Neural cell (in vitro differentiated cells): Measurements from ENCODE around the gene PRUNE2. TPM values are rescaled to one million over a fixed set of nuclear protein-coding genes. Genes with fewer than 3 reads are reported as not detected.

Experiments
- H2AFZ ChIP-seq: fragments of 200-600, 300-800 bp; sonication (generic), shearing (Covaris generic); 2 replicates; pipeline ENCODE4 v1.6.0; 2014; ENCODE audit warnings: low read depth, mild to moderate bottlenecking, antibody characterized with exemption, low read length, moderate library complexity
- H3F3A ChIP-seq: fragments of 200-600 bp; shearing (Covaris generic); 2 replicates; pipeline ENCODE4 v1.6.1; 2016; ENCODE audit warnings: mild to moderate bottlenecking, moderate library complexity, mixed read lengths, antibody characterized with exemption, low read length; ENCODE audit not compliant: insufficient read depth, poor library complexity, severe bottlenecking
- H3K27ac ChIP-seq: fragments of 200-600, 300-800 bp; sonication (generic), shearing (Covaris generic); 2 replicates; pipeline ENCODE4 v1.5.1; 2014; ENCODE audit warnings: mild to moderate bottlenecking, low read length, moderate library complexity
- H3K27me3 ChIP-seq: fragments of 300-800, 200-600 bp; sonication (generic), shearing (Covaris generic); 2 replicates; pipeline ENCODE4 v1.6.0; 2014; ENCODE audit warnings: mild to moderate bottlenecking, low read depth, low read length, moderate library complexity; ENCODE audit not compliant: insufficient read depth
- H3K36me3 ChIP-seq: fragments of 300-800, 200-600 bp; sonication (generic), shearing (Covaris generic); 2 replicates; pipeline ENCODE4 v1.5.1; 2014; ENCODE audit warnings: mild to moderate bottlenecking, antibody characterized with exemption, low read length, moderate library complexity; ENCODE audit not compliant: insufficient read depth
- H3K4me2 ChIP-seq: fragments of 300-800, 200-600 bp; sonication (generic), shearing (Covaris generic); 2 replicates; pipeline ENCODE4 v1.6.0; 2014; ENCODE audit warnings: mild to moderate bottlenecking, low read length
- H3K4me3 ChIP-seq: fragments of 300-800, 200-600 bp; sonication (generic), shearing (Covaris generic); 2 replicates; pipeline ENCODE4 v1.5.1; 2014; ENCODE audit warnings: mild to moderate bottlenecking, low read length, moderate library complexity
- H3K79me2 ChIP-seq: fragments of 200-600 bp; shearing (Covaris generic); replicated peaks from 2 replicates; pipeline ENCODE4 v1.6.0; 2014; ENCODE audit warnings: mild to moderate bottlenecking, low read length, moderate library complexity; ENCODE audit not compliant: insufficient read depth
- H3K9ac ChIP-seq: fragments of 300-800, 200-600 bp; sonication (generic), shearing (Covaris generic); 2 replicates; pipeline ENCODE4 v1.6.1; 2016; ENCODE audit warnings: mild to moderate bottlenecking, low read length, mixed read lengths
- H3K9me2 ChIP-seq: fragments of 200-600 bp; shearing (Covaris generic); 2 replicates; pipeline ENCODE4 v1.6.1; 2016; ENCODE audit warnings: mild to moderate bottlenecking, low read length, mixed read lengths; ENCODE audit not compliant: insufficient read depth
- H3K9me3 ChIP-seq: fragments of 200-600, 300-800 bp; sonication (generic), shearing (Covaris generic); 2 replicates; pipeline ENCODE4 v1.6.1; 2016; ENCODE audit warnings: mild to moderate bottlenecking, mixed run types, low read length, moderate library complexity, mixed read lengths
- H4K20me1 ChIP-seq: fragments of 200-600 bp; shearing (Covaris generic); 2 replicates; pipeline ENCODE4 v1.6.1; 2016; ENCODE audit warnings: mild to moderate bottlenecking, mixed run types; ENCODE audit not compliant: insufficient read depth
- CTCF ChIP-seq: fragments of 450-650 bp; IDR thresholded peaks from 2 replicates; pipeline ENCODE4 v1.5.1; 2014; ENCODE audit warnings: antibody characterized with exemption, mild to moderate bottlenecking, moderate library complexity; ENCODE audit not compliant: poor library complexity, severe bottlenecking
- EP300 ChIP-seq: fragments of 450-650 bp; conservative IDR thresholded peaks from 2 replicates; pipeline ENCODE4 v1.6.1; 2014; ENCODE audit warnings: antibody characterized with exemption, mild to moderate bottlenecking, moderate library complexity; ENCODE audit not compliant: poor library complexity, severe bottlenecking
- EZH2 ChIP-seq: fragments of 200-600, 300-800 bp; shearing (Covaris generic), sonication (generic); IDR thresholded peaks from 2 replicates; pipeline ENCODE4 v1.6.1; 2014; ENCODE audit warnings: antibody characterized with exemption, low read length, borderline replicate concordance, mild to moderate bottlenecking; ENCODE audit not compliant: insufficient read depth, poor library complexity, severe bottlenecking
- MXI1 ChIP-seq: fragments of 450-650 bp; conservative IDR thresholded peaks from 2 replicates; pipeline ENCODE4 v1.6.1; 2014; ENCODE audit warnings: antibody characterized with exemption, mild to moderate bottlenecking; ENCODE audit not compliant: poor library complexity, severe bottlenecking
- POLR2AphosphoS5 ChIP-seq: IDR thresholded peaks from 2 replicates; pipeline ENCODE4 v1.6.1; 2012
- RAD21 ChIP-seq: fragments of 450-650 bp; conservative IDR thresholded peaks from 2 replicates; pipeline ENCODE4 v1.6.1; 2014; ENCODE audit warnings: antibody characterized with exemption, mild to moderate bottlenecking, moderate library complexity
- REST ChIP-seq: IDR thresholded peaks from 2 replicates; pipeline ENCODE4 v1.6.1; 2012; ENCODE audit warnings: borderline replicate concordance
- SMC3 ChIP-seq: fragments of 450-650 bp; conservative IDR thresholded peaks from 2 replicates; pipeline ENCODE4 v1.6.1; 2014; ENCODE audit warnings: antibody characterized with exemption, mild to moderate bottlenecking, moderate library complexity; ENCODE audit not compliant: poor library complexity
- TAF1 ChIP-seq: IDR thresholded peaks from 2 replicates; pipeline ENCODE4 v1.6.1; 2012; ENCODE audit warnings: low read depth
- polyA plus RNA-seq: library from polyadenylated mRNA; depleted of rRNA; stranded (reverse); fragments of >200 nt; gene quantifications from 2 replicates; pipeline ENCODE4 v1.2.3, GENCODE V29; 2014

Gene PRUNE2
- polyA plus RNA-seq, 1 donor from 2014 or later, result 9.7 TPM

DNA sequence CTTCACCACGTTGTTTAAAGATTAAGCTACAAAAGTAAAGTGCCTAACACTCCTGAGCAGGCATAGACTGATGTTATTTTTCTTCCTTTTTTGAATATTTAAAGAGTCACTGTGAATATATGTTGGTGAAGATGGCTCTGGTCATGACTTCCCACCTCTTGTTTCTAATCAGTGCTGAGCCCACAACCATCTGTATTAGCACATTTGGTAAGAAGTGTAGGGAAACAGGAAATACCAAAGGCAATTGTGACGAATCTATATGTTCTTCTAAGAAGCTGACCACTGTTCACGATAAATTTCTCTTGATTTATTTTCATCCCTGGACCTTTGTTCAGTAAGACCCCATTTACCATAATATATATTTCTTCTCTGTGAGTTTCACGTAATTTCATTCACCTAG is 249.9 kb downstream of the PRUNE2 start:
- Histone ChIP-seq H3K9ac (no peak overlapping the region), H3K9me2 (no peaks in the 10 kb centered on the region), H3K27me3 (no peaks in the 10 kb centered on the region), H3K4me2 (no peak overlapping the region), H3K4me3 (no peak overlapping the region), H2AFZ (no peak overlapping the region), H3K36me3 (no peaks in the 10 kb centered on the region), H3K79me2 (no peaks in the 10 kb centered on the region), H3K9me3 (no peaks in the 10 kb centered on the region), H3F3A (no peaks in the 10 kb centered on the region), H4K20me1 (no peaks in the 10 kb centered on the region), H3K27ac (no peak overlapping the region)
- TF ChIP-seq POLR2AphosphoS5, result no peak
- no peak for TF ChIP-seq RAD21
- no peak for TF ChIP-seq EZH2
- no peak for TF ChIP-seq MXI1
- no peak for TF ChIP-seq EP300

DNA sequence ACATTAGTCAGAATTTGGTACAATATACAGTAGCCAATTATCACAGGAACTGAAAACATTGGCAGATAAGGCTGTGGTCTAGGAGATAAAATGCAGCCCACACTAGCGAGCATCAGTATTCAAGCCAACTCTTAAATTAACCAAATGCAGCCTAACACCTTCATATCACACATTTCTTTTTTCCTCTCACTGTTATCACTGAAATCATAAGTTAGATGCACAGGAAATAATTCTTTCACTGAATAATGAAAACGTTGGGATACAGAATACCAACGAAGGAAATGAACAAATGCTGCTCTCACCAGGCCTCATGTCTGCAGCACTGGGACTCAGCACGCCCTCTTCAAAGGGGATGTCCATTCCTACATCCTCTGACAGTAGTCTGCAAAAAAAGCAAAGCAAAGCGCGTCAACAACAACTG is 250.8 kb downstream of the PRUNE2 start:
- Histone ChIP-seq H3K79me2 (no peaks in the 10 kb centered on the region), H3K9me2 (no peaks in the 10 kb centered on the region), H3K9me3 (no peaks in the 10 kb centered on the region), H3K4me3 (no peak overlapping the region), H3K36me3 (no peaks in the 10 kb centered on the region), H2AFZ (no peak overlapping the region), H3F3A (no peaks in the 10 kb centered on the region), H4K20me1 (no peaks in the 10 kb centered on the region), H3K27ac (no peak overlapping the region), H3K27me3 (no peaks in the 10 kb centered on the region), H3K9ac (no peak overlapping the region), H3K4me2 (no peak overlapping the region)
- no peak for TF ChIP-seq RAD21
- TF ChIP-seq SMC3, result no peak
- no peak for TF ChIP-seq POLR2AphosphoS5
- no peak for TF ChIP-seq EZH2
- no peak for TF ChIP-seq REST
- no peak for TF ChIP-seq TAF1
- no peak for TF ChIP-seq CTCF
- TF ChIP-seq MXI1, result no peak
- no peak for TF ChIP-seq EP300

- Histone ChIP-seq H3K79me2 (no peaks in the 10 kb centered on the region), H4K20me1 (no peaks in the 10 kb centered on the region), H3K4me2 (no peak overlapping the region), H3F3A (no peaks in the 10 kb centered on the region), H3K27ac (no peak overlapping the region), H3K27me3 (no peaks in the 10 kb centered on the region), H3K9me3 (no peaks in the 10 kb centered on the region), H3K4me3 (no peak overlapping the region), H3K9ac (no peak overlapping the region), H3K36me3 (no peaks in the 10 kb centered on the region), H3K9me2 (no peaks in the 10 kb centered on the region), H2AFZ (no peak overlapping the region)
- TF ChIP-seq SMC3 (no peak), CTCF (no peak), RAD21 (no peak), TAF1 (no peak), REST (no peak), POLR2AphosphoS5 (no peak), MXI1 (no peak), EP300 (no peak), EZH2 (no peak)
Measured at GRCh38 chr9:76654575-76654974, 251.3 kb downstream of the PRUNE2 start.
